Stomach smooth muscle (tissue), 2 donors: ENCODE measurements around the gene RBMS2.
A peak's percentile ranks its signal among the peaks of the same experiment; 100 is the strongest.
"Not testable (repeated sequence)": the region's sequence is repeated elsewhere in the genome, so short reads cannot be mapped to it uniquely, and the experiment has no call there.

ENCODE experiments used
- H3K27ac ChIP-seq: one replicate; pipeline ENCODE4 v1.7.0; 2013; ENCODE audit warnings: mild to moderate bottlenecking, low read length, inconsistent platforms
- H3K27me3 ChIP-seq, 2 donors: one replicate each; pipeline ENCODE4 v1.7.0; 2013; ENCODE audit warnings: low read length in 2 of 2; ENCODE audit not compliant: insufficient read depth in 2 of 2, control insufficient read depth in 1 of 2
- H3K36me3 ChIP-seq, 2 donors: one replicate each; pipeline ENCODE4 v1.7.0; 2013; ENCODE audit warnings: low read length in 2 of 2; ENCODE audit not compliant: control insufficient read depth in 2 of 2, insufficient read depth in 2 of 2
- H3K4me1 ChIP-seq: one replicate; pipeline ENCODE4 v1.7.0; 2013; ENCODE audit warnings: low read length; ENCODE audit not compliant: control insufficient read depth, insufficient read depth
- H3K4me3 ChIP-seq, 2 donors: one replicate each; pipeline ENCODE4 v1.7.0; 2013; ENCODE audit warnings: low read length in 2 of 2
- H3K9ac ChIP-seq, 2 donors: one replicate each; pipeline ENCODE4 v1.7.0; 2013; ENCODE audit warnings: low read length in 2 of 2, mild to moderate bottlenecking in 1 of 2
- H3K9me3 ChIP-seq, 2 donors: one replicate each; pipeline ENCODE4 v1.7.0; 2013; ENCODE audit warnings: low read length in 2 of 2; ENCODE audit not compliant: control insufficient read depth in 2 of 2
- donor health status: healthy.
- donor health status: Pancreatic carcinoma.

Gene RBMS2

DNA sequence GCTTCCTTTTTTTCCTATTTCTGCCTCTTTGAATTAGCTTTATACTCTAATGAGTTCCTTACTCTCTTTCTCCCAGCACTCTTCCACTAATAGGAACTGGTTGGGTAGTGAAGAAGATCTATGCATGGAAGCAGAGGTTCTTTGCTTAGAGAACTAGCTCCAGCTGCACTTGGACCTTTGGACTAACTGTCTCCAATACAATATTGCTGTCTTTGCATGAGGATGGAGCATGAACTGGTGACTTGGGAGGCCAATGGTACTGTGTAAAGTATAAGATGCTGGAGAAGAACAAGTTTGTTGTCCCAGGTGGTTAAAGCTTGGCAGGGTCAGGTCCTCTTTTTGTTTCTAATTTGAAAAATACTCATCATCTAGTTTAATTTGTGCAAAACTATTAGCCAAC lies 31.3 kb upstream of the RBMS2 start:
- H3K9ac ChIP-seq, result no peak overlapping the region
- H3K27me3 ChIP-seq, result peaks cover 0 to 2% of the 10 kb centered on the region in 2 donors
- H3K4me1 ChIP-seq, result peaks cover 20% of the 10 kb centered on the region
- no peak overlapping the region for H3K27ac ChIP-seq
- no peaks in the 10 kb centered on the region for H3K9me3 ChIP-seq
- no peaks in the 10 kb centered on the region for H3K36me3 ChIP-seq
- H3K4me3 ChIP-seq, result no peak overlapping the region

DNA sequence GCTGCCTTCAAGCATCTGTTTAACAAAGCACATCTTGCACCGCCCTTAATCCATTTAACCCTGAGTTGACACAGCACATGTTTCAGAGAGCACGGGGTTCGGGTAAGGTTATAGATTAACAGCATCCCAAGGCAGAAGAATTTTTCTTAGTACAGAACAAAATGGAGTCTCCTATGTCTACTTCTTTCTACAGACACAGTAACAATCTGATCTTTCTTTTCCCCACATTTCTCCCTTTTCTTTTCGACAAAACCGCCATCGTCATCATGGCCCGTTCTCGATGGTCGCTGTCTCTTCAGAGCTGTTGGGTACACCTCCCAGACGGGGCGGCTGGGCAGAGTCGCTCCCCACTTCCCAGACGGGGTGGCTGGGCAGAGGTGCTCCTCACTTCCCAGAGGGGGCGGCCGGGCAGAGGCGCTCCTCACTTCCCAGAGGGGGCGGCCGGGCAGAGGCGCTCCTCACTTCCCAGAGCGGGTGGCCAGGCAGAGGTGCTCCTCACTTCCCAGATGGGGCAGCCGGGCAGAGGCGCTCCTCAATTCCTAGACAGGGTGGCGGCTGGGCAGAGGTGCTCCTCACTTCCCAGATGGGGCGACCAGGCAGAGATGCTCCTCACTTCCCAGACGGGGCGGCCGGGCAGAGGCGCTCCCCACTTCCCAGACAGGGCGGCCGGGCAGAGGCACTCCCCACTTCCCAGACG lies 28.1 kb upstream of the RBMS2 start:
- H3K36me3 ChIP-seq, H3K27ac ChIP-seq, H3K9me3 ChIP-seq, H3K4me3 ChIP-seq, H3K9ac ChIP-seq, H3K4me1 ChIP-seq, H3K27me3 ChIP-seq: not testable (repeated sequence)

- not testable (repeated sequence) for H3K9me3 ChIP-seq, H3K9ac ChIP-seq, H3K4me3 ChIP-seq, H3K4me1 ChIP-seq, H3K36me3 ChIP-seq, H3K27ac ChIP-seq, H3K27me3 ChIP-seq
Measured at GRCh38 chr12:56494106-56494415, 27.6 kb upstream of the RBMS2 start.

DNA sequence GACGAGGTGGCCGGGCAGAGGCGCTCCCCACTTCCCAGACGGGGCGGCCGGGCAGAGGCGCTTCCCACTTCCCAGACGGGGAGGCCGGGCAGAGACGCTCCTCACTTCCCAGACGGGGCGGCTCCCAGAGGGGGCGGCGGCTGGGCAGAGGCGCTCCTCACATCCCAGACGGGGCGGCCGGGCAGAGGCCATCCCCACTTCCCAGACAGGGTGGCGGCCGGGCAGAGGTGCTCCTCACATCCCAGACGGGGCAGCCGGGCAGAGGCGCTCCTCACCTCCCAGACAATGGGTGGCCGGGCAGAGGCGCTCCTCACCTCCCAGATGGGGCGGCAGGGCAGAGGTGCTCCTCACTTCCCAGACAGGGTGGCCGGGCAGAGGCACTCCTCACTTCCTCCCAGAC lies 27.1 kb upstream of the RBMS2 start:
- H3K9me3 ChIP-seq, H3K27ac ChIP-seq, H3K27me3 ChIP-seq: not testable (repeated sequence)

DNA sequence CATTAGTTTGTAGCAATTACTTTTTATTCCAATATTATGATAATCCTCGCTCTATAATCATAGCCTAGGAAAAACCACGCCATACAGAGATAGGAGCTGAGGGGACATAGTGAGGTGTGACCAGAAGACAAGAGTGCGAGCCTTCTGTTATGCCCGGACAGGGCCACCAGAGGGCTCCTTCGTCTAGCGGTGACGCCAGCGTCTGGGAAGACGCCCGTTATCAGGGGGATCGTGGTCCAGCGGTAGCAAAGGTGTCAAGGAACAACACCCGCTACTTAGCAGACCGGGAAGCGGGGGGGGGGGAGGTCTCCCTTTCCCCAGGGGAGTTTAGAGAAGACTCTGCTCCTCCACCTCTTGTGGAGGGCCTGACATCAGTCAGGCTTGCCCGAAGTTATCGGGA lies 24.9 kb upstream of the RBMS2 start:
- not testable (repeated sequence) for H3K4me1 ChIP-seq, H3K36me3 ChIP-seq, H3K27ac ChIP-seq, H3K9ac ChIP-seq, H3K9me3 ChIP-seq, H3K27me3 ChIP-seq
- H3K4me3 ChIP-seq, result peak overlapping the region; percentile 31 to 35

More for the DNA sequence above, 27.1 kb upstream of the RBMS2 start:
- not testable (repeated sequence) for H3K4me3 ChIP-seq, H3K36me3 ChIP-seq, H3K4me1 ChIP-seq, H3K9ac ChIP-seq

GRCh38 chr12:56498126-56498902 lies 23.3 kb upstream of the RBMS2 start:
- H3K27ac ChIP-seq, H3K4me1 ChIP-seq, H3K9ac ChIP-seq, H3K36me3 ChIP-seq, H3K9me3 ChIP-seq, H3K4me3 ChIP-seq, H3K27me3 ChIP-seq: not testable (repeated sequence)

- H3K4me1 ChIP-seq, H3K4me3 ChIP-seq, H3K9ac ChIP-seq, H3K27me3 ChIP-seq, H3K9me3 ChIP-seq, H3K36me3 ChIP-seq, H3K27ac ChIP-seq: not testable (repeated sequence)
Measured at GRCh38 chr12:56499452-56499851, 22.2 kb upstream of the RBMS2 start.

DNA sequence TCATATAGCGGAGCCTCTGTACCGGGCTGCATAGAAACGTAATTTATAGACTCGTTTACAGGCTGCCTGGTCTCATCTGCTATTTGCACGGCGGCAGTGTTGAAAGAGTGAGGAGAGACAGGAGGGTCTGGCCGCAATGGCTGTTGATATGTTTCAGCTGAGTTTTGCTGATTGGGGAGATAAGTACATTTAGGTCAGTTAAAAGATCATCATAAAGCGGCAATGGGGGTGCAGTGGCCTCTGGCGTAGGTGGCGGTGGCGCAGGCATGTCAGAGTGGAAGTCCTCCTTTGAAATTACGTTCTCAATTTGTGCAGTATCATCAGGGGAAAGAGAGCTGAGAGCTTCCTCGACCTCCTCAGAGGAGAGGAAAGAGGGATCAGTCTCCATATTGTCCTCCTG lies 21.7 kb upstream of the RBMS2 start:
- H3K9me3 ChIP-seq, H3K27me3 ChIP-seq, H3K4me1 ChIP-seq, H3K4me3 ChIP-seq, H3K36me3 ChIP-seq, H3K27ac ChIP-seq, H3K9ac ChIP-seq: not testable (repeated sequence)

GRCh38 chr12:56510786-56511185 lies 10.8 kb upstream of the RBMS2 start:
- no peaks in the 10 kb centered on the region for H3K9me3 ChIP-seq
- H3K4me3 ChIP-seq, result no peak overlapping the region
- H3K27me3 ChIP-seq, result no peaks in the 10 kb centered on the region
- H3K36me3 ChIP-seq, result no peaks in the 10 kb centered on the region
- no peaks in the 10 kb centered on the region for H3K4me1 ChIP-seq
- no peak overlapping the region for H3K27ac ChIP-seq
- H3K9ac ChIP-seq, result no peak overlapping the region

DNA sequence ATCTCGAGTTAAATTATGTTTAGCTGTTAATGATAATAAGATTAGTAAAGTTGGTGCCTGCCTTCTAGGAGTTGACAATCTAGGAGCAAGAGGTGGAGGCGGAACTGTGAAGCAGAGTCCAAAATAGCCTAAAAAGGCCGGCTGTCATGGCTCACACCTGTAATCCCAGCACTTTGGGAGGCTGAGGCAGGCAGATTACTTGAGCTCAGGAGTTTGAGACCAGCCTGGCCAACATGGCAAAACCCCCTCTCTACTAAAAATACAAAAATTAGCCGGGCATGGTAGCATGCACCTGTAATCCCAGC lies 7.7 kb upstream of the RBMS2 start:
- H3K9me3 ChIP-seq, H3K36me3 ChIP-seq, H3K4me3 ChIP-seq, H3K4me1 ChIP-seq, H3K27me3 ChIP-seq, H3K9ac ChIP-seq, H3K27ac ChIP-seq: not testable (repeated sequence)

DNA sequence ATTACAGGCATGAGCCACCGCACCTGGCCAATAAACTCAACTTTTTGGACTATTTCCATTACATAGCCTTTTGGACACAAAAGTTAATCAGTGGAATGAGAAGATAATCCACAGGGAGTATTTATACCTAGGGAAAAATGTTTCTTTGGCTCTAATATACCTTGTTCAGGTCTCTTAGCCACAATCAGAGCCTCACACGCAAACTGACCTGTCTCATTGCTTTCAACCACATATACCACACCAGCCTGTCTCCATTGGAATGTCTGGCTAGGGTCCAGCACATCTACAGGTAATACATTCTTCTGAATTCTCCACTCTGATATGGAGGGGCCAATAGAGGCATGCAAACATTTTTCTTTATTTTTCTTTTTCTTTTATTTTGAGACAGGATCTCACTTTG lies 3.8 kb upstream of the RBMS2 start:
- no peaks in the 10 kb centered on the region for H3K9me3 ChIP-seq
- H3K27me3 ChIP-seq, result no peaks in the 10 kb centered on the region
- H3K4me3 ChIP-seq, result no peak overlapping the region
- H3K36me3 ChIP-seq, result no peaks in the 10 kb centered on the region
- H3K4me1 ChIP-seq, result no peaks in the 10 kb centered on the region
- H3K27ac ChIP-seq, result no peak overlapping the region
- no peak overlapping the region for H3K9ac ChIP-seq
